Measurements from ENCODE around the gene POLR2F.

POLR2F gene

DNA sequence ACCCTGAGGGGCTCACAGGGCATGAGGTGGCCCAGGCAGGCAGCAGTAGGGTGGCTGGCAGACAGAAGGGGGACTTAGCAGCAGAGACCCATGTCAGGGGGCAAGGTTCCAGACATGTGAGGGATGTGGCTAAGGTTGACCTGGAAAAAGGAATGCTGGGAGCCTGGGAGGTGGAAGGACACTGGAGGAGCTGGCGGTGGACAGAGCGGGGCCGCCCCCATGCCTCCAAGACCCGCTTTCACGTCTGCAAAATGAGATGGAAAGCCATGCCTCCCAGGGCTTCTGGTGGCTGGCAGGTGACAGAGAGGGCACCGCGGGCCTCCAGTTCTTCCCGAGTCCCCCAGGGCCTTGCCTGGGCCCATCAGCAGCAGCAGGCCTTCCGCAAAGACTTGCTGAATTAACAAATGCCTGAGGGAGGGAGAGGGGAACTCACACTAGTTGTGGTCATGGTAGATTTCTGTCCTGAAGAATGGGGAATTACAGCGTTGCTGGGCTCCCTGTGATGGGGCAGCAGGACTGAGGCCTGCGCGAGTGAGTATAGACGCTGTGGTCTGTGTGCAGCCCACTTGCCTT lies 53.9 kb downstream of the POLR2F start:
- DNase-seq: no peak

DNA sequence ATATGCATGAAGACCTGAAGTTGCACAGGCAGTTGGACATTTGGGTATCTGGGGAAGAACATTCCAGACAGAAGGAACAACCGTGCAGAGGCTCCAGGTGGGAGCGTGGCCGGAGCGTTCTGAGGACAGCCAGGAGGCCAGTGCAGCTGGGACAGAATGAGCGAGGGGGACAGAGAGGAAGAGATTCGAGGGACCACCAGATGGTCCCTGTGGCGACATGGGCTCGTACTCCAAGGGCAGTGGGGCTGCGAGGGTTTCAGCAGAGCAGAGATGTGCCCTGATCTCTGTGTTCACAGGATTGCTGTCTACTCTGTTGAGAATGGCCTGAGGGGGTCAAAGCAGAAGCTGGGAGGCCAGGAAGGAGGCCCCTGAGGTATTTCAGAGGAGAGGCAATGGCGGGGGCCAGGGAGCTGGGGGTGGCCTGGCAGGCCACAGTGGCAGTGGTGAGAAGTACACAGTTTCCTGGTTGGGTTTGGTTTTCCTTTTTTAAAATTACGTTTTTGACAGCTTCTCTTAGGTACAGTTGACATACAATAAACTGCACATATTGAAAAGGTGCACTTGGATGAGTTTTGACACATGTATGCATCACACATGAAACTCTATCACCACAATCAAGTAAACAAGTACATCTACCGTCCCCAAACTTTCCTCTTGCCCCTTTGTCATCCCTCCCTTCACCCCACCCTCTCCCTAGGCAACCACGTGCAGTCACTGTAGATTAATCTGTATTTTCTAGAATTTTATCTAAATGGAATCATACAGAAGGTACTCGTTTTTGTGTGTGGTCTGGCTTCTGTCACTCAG lies 55.7 kb downstream of the POLR2F start:
- DNase-seq: no peak

DNA sequence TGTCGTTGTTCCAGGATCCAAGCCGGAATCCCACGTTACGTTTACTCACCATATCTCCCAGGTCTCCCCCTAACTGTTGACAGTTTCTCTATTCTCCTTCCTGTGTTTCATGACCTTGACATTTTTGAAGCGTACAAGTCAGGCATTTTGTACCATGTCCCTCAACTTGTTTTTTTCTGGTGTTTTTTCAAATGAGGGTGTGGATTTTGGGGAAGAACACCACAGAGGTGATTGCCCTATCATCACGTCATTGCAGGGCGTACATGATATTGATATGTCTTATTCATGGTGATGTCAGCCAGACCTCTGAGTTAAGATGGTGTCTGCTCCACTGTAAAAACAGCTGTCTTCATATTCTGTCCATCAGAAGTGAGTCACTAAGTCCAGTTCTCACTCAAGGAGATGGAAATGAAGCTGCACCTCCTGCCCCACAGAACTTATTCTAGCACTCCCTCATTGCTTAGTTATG lies 59.1 kb downstream of the POLR2F start:
- DNase-seq: no peak

DNA sequence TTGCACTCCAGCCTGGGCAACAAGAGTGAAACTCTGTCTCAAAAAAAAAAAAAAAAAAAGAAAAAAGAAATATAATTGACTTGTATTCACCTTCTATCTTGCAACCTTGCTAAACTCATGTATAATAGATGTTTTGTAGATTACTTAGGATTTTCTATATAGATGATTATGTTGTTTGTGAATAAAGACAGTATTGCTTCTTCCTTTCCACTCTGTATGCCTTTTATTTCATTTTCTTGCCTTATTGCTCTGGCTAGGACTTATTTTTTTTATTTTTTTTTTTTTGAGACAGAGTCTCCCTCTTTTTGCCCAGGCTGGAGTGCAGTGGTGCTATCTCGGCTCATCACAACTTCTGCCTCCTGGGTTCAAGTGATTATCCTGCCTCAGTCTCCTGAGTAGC lies 60.6 kb downstream of the POLR2F start:
- DNase-seq: no peak

DNA sequence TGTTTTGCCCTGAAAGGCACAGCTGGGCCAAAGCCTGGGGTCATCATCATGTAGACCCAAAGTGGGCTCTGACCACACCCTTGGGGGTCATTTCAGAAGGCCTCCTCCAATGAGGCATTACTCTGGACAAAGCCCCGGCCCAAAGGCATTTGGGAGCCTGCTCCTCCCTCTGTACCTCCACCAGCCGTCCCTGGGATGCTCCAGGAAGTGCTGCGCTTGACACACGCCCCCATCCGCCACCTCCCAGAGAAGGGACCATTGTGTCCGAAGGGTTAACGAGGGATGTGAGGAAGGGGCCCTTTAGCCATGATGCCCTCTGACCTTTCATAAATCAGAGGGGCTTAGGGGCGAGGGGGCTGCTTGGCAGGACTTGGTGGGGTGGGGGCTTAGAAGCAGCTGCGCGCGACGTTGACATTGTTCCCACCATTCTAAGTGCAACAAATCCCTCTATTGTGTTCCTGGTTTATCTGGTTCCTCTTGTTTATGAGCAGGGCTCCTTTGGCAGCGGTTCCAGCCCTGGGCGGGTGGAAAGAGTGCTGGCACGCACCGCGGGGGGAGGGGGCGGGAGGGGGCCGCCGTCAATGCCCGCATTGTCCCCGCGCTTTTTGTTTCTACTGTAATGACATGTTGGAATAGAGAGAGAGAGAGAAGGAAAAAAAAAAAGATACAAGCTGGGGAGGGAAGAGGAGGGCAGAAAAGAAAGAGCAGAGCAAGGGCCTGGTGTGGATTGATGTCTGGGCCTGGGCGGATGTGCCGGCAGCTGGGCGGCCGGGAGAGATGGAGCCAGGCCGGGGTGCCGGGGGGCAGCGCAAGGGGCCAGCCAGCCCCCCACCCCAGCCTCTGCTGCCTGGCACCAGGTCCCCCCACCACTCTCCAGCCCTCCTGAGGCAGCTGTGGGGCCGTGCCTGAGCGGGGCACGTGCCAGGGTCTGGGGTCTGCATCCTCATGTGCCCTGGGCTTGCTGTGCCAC lies 63.0 kb downstream of the POLR2F start:
- DNase-seq: no peak

DNA sequence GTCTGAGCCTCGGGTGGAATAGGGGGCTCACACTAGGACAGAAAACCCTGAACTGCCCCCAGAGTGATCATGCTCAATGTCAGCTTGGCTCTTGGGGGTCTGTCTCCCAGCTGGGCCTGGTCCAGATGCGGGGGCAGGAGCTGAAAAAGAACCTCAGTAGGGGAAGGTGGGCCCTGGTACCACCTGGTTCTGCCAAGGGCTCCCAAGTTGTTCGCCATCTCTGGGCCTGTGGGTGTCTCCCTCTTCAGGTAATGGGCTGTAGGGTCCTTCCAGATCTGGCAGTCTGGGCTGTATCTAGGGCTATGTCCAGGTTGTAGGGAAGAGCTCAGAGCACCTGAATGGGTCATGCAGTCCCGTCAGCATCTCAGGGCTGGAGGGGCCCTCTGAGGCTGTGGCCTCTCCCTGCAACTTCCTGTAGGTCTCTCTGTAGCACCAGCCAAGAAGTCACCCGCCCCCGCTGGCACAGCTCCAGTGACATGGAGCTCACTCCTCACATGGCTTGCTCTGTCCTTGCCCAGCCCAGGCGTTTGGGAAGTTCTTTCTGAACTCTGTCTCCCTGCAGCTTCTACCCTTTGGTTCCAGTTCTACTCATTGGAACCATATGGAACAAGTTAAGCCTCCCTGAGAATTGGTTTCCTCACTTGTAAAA lies 63.9 kb downstream of the POLR2F start:
- DNase-seq: no peak

DNA sequence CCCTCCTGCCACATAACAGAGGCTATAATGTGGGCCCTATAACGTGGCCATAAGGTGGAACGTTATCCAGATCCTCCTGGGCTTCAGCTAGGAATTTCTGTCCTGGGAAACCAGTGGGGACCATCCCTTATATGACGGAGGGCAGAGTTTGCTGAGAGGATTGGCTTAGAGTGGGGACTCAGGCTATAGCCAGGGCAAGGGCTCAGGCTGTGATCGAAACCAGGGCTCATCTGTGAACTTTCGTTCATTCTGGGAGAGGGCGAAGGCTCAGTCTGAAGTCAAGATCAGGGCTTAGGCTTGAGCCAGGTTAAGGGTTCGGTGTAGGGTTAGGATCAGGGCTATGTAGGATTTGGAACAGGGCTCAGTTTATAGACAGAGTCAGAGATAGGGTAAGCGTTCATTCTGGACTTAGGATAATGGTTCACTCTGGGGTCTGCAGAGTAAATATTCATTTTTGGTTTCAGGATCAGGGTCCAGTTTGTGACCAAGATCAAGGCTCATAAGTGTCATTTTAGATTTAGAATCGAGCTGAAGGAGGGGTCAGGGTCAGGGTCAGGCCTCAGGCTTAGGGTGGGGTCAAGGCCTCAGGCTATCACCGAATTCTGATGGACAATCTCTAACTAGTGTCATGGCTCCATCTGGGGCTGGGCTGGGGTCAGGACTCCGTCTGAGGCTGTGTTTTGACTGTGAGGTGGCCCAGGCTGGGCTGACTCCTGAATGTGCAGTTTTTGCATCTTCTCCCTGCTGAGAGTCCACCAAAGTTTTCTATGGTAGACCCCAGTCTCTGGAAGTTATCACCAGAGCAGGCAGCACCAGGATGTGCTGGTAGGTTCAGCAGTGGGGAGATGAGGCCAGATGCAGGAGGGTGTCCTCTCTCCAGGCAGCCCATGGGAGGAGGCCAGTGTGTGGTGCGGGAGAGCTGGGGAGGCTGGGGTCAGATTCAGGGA lies 64.7 kb downstream of the POLR2F start:
- no peak for DNase-seq

Measured in CD4-positive, alpha-beta T cell treated with Interleukin-12 subunit alpha and Interleukin-12 subunit beta, for 1 hour (primary cell).